HEK293 (cell line): Measurements from ENCODE around the gene PTPRA.

ENCODE experiments used
- CTCF ChIA-PET: fragments of 350-600 bp; formaldehyde crosslinking; extraction: SDS; loops from one replicate; lab custom pipeline; 2021; ENCODE audit warnings: antibody characterized with exemption; lab: Yijun Ruan, JAX
- POLR2A ChIA-PET: fragments of 300-600 bp; formaldehyde crosslinking; extraction: SDS; loops from one replicate; lab custom pipeline; 2020; ENCODE audit warnings: antibody characterized with exemption, inconsistent platforms; lab: Yijun Ruan, JAX
- H3K27ac ChIP-seq: fragments of 200-500 bp; sonication (Bioruptor generic); 2 replicates; pipeline ENCODE4 v1.5.1; 2014; ENCODE audit warnings: low read depth, low read length, control low read depth, inconsistent platforms; ENCODE audit errors: extremely low read depth
- H3K36me3 ChIP-seq, 2 experiments: fragments of 200-500 bp in 1 of 2; sonication (Bioruptor generic) in 1 of 2; 1 replicate in 1 of 2; 2 replicates in 1 of 2; pipeline ENCODE4 v1.5.1; 2014 to 2017; ENCODE audit warnings: inconsistent platforms in 2 of 2, low read length in 2 of 2; ENCODE audit not compliant: control insufficient read depth in 2 of 2, insufficient read depth in 1 of 2
- H3K4me1 ChIP-seq: fragments of 200-500 bp; sonication (Bioruptor generic); 2 replicates; pipeline ENCODE4 v1.5.1; 2014; ENCODE audit warnings: mild to moderate bottlenecking, low read length, inconsistent platforms; ENCODE audit not compliant: control insufficient read depth, insufficient read depth
- H3K4me3 ChIP-seq: 2 replicates; pipeline ENCODE4 v1.5.1; 2011; ENCODE audit warnings: low read depth, mild to moderate bottlenecking, control low read depth, low read length, moderate library complexity
- H3K9me3 ChIP-seq: fragments of 200-500 bp; sonication (Bioruptor generic); 2 replicates; pipeline ENCODE4 v1.5.1; 2014; ENCODE audit warnings: low read depth, low read length, inconsistent platforms; ENCODE audit not compliant: control insufficient read depth, insufficient read depth
- CTCF ChIP-seq: fragments of 450-650 bp; formaldehyde crosslinking; IDR thresholded peaks from 2 replicates; pipeline ENCODE4 v1.5.1; 2016; ENCODE audit warnings: missing biosample characterization, missing genetic modification characterization
- KLF16 ChIP-seq: fragments of 450-650 bp; formaldehyde crosslinking; IDR thresholded peaks from 2 replicates; pipeline ENCODE4 v1.5.1; 2017; ENCODE audit warnings: missing biosample characterization, missing genetic modification characterization
- MYNN ChIP-seq: fragments of 450-650 bp; formaldehyde crosslinking; IDR thresholded peaks from 2 replicates; pipeline ENCODE4 v1.5.1; 2016; ENCODE audit warnings: missing biosample characterization, missing genetic modification characterization, borderline replicate concordance
- ZFP3 ChIP-seq: fragments of 450-650 bp; formaldehyde crosslinking; IDR thresholded peaks from 2 replicates; pipeline ENCODE4 v1.5.1; 2016; ENCODE audit warnings: low read depth, missing biosample characterization, missing genetic modification characterization
- ZNF157 ChIP-seq: fragments of 450-650 bp; formaldehyde crosslinking; IDR thresholded peaks from 2 replicates; pipeline ENCODE4 v1.5.1; 2016; ENCODE audit warnings: missing biosample characterization, missing genetic modification characterization
- ZNF18 ChIP-seq: fragments of 450-650 bp; formaldehyde crosslinking; IDR thresholded peaks from 2 replicates; pipeline ENCODE4 v1.5.1; 2016; ENCODE audit warnings: missing biosample characterization, missing genetic modification characterization
- ZNF324 ChIP-seq: fragments of 450-650 bp; formaldehyde crosslinking; IDR thresholded peaks from 2 replicates; pipeline ENCODE4 v1.5.1; 2016; ENCODE audit warnings: missing biosample characterization, missing genetic modification characterization
- ZNF398 ChIP-seq: fragments of 450-650 bp; formaldehyde crosslinking; IDR thresholded peaks from 2 replicates; pipeline ENCODE4 v1.5.1; 2017; ENCODE audit warnings: missing biosample characterization, missing genetic modification characterization
- ZNF654 ChIP-seq: fragments of 450-650 bp; formaldehyde crosslinking; IDR thresholded peaks from 2 replicates; pipeline ENCODE4 v1.5.1; 2016; ENCODE audit warnings: low read depth, missing biosample characterization, missing genetic modification characterization
- ZNF701 ChIP-seq: fragments of 450-650 bp; formaldehyde crosslinking; IDR thresholded peaks from 2 replicates; pipeline ENCODE4 v1.5.1; 2016; ENCODE audit warnings: missing biosample characterization, missing genetic modification characterization
- ZNF792 ChIP-seq: fragments of 450-650 bp; formaldehyde crosslinking; IDR thresholded peaks from 2 replicates; pipeline ENCODE4 v1.5.1; 2016; ENCODE audit warnings: missing biosample characterization, missing genetic modification characterization
- ZXDB ChIP-seq: fragments of 450-650 bp; formaldehyde crosslinking; IDR thresholded peaks from 2 replicates; pipeline ENCODE4 v1.5.1; 2016; ENCODE audit warnings: missing biosample characterization, missing genetic modification characterization
- TF ChIP-seq, protein P1 (sequence below): fragments of 450-650 bp; formaldehyde crosslinking; IDR thresholded peaks from 2 replicates; pipeline ENCODE4 v1.5.1; 2016; ENCODE audit warnings: missing biosample characterization, missing genetic modification characterization, low read depth
- TF ChIP-seq, protein P2 (sequence below): fragments of 450-650 bp; formaldehyde crosslinking; IDR thresholded peaks from 2 replicates; pipeline ENCODE4 v1.5.1; 2016; ENCODE audit warnings: missing biosample characterization, missing genetic modification characterization

The PTPRA gene

GRCh38 chr20:2911200-2911599 lies 37.9 kb downstream of the PTPRA start:
- CTCF ChIA-PET = interaction anchor here (0.6 kb wide), 1 partner anchor 142 kb away, joined by 3 read pairs; no protein-coding TSS in a partner anchor
- Histone ChIP-seq H3K4me1 (peaks cover 7% of the 10 kb centered on the region), H3K27ac (no peak overlapping the region), H3K4me3 (no peak overlapping the region), H3K36me3 (peaks cover 0 to 10% of the 10 kb centered on the region in 2 experiments; a peak in 1 of 3 replicates), H3K9me3 (no peaks in the 10 kb centered on the region)
- TF ChIP-seq ZNF398 (tag by site-specific recombination) (no peak), ZFP3 (tag by site-specific recombination) (no peak), ZNF18 (tag by site-specific recombination) (no peak), MYNN (tag by site-specific recombination) (no peak)
- TF ChIP-seq, protein P1, sequence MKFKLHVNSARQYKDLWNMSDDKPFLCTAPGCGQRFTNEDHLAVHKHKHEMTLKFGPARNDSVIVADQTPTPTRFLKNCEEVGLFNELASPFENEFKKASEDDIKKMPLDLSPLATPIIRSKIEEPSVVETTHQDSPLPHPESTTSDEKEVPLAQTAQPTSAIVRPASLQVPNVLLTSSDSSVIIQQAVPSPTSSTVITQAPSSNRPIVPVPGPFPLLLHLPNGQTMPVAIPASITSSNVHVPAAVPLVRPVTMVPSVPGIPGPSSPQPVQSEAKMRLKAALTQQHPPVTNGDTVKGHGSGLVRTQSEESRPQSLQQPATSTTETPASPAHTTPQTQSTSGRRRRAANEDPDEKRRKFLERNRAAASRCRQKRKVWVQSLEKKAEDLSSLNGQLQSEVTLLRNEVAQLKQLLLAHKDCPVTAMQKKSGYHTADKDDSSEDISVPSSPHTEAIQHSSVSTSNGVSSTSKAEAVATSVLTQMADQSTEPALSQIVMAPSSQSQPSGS = peak; percentile 91
- POLR2A ChIA-PET = no interaction called here

DNA sequence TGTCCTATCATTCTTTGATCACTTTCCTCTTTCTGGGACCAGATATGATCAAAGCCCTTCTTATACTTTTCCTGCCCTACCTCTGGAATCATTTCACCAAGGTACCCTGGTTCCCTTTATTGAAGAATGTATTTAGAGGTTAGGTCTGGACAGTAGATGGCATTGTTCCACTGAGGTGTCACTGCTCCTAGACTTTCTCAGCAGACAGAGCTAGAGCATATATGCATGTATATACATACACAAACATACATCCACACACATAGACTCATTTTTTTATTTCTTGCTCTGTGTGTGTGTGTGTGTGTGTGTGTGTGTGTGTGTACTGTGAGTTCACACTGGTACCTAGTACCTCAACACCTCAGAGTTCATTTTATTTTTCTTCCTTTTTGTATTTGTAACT lies 40.9 kb downstream of the PTPRA start:
- no peak for TF ChIP-seq ZXDB (tag by site-specific recombination)
- no peak for TF ChIP-seq KLF16 (tag by site-specific recombination)
- TF ChIP-seq ZNF701 (tag by site-specific recombination) = no peak
- TF ChIP-seq ZNF324 (tag by site-specific recombination) = no peak
- peak; percentile 56 for TF ChIP-seq ZNF654 (tag by site-specific recombination)
- no peak for TF ChIP-seq ZNF157 (tag by site-specific recombination)
- TF ChIP-seq ZNF792 (tag by site-specific recombination) = no peak
- no peak for TF ChIP-seq ZFP3 (tag by site-specific recombination)
- TF ChIP-seq CTCF (tag by site-specific recombination) = peak; percentile 46; the same call in 1 of the 2 replicates
- TF ChIP-seq, protein P2, sequence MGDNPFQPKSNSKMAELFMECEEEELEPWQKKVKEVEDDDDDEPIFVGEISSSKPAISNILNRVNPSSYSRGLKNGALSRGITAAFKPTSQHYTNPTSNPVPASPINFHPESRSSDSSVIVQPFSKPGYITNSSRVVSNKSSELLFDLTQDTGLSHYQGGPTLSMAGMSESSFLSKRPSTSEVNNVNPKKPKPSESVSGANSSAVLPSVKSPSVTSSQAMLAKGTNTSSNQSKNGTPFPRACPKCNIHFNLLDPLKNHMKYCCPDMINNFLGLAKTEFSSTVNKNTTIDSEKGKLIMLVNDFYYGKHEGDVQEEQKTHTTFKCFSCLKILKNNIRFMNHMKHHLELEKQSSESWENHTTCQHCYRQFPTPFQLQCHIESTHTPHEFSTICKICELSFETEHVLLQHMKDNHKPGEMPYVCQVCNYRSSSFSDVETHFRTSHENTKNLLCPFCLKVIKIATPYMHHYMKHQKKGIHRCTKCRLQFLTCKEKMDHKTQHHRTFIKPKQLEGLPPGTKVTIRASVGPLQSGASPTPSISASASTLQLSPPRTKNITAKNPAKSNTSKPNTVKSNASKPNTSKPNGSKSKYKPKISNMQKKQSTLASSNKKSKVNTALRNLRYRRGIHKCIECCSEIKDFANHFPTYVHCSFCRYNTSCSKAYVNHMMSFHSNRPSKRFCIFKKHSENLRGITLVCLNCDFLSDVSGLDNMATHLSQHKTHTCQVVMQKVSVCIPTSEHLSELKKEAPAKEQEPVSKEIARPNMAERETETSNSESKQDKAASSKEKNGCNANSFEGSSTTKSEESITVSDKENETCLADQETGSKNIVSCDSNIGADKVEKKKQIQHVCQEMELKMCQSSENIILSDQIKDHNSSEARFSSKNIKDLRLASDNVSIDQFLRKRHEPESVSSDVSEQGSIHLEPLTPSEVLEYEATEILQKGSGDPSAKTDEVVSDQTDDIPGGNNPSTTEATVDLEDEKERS (tag by site-specific recombination) = no peak
- Histone ChIP-seq H3K27ac (no peak overlapping the region), H3K4me3 (no peak overlapping the region), H3K9me3 (no peaks in the 10 kb centered on the region; the same call in 1 of the 2 replicates), H3K36me3 (peaks cover 0 to 10% of the 10 kb centered on the region in 2 experiments; a peak in 1 of 3 replicates), H3K4me1 (no peaks in the 10 kb centered on the region; the same call in 1 of the 2 replicates)
- CTCF ChIA-PET = interaction anchor here (0.6 to 4.0 kb wide), 5 partner anchors 14 to 289 kb away, joined by 3 to 14 read pairs (median 4); no protein-coding TSS in a partner anchor
- POLR2A ChIA-PET = interaction anchor here (0.6 kb wide), 1 partner anchor 305 kb away, joined by 4 read pairs; no protein-coding TSS in a partner anchor
